HCT116 (cell line): ENCODE measurements around the gene EDN2. TPM values are rescaled to one million over a fixed set of nuclear protein-coding genes. Genes with fewer than 3 reads are reported as not detected.

ENCODE experiments used
- ATAC-seq: fragments of 200-7000 bp; cut with Tn5 transposase; 2 replicates; pipeline ENCODE4 v1.9.1; 2020; ENCODE audit warnings: mild to moderate bottlenecking, moderate library complexity
- BruUV-seq: library from RNA; stranded (reverse); fragments of 400-500 nt; replicated peaks from 2 replicates; lab custom pipeline; 2021; lab: Mats Ljungman, UMichigan
- CTCF ChIA-PET: fragments of 300-600 bp; sonication (Branson Sonifier 250); formaldehyde crosslinking; loops from one replicate; lab custom pipeline; 2021; ENCODE audit warnings: antibody characterized with exemption; lab: Charles Lee
- POLR2A ChIA-PET: fragments of 300-600, 350-600 bp; sonication (Branson Sonifier 250); formaldehyde crosslinking; loops from one replicate; lab custom pipeline; 2021; ENCODE audit warnings: antibody characterized with exemption; lab: Charles Lee
- RAD21 ChIA-PET, 2 experiments: fragments of 300-600 bp; sonication (Branson Sonifier 250); formaldehyde crosslinking; loops; one replicate each; lab custom pipeline; 2023; ENCODE audit warnings: low total read pairs in 2 of 2; ENCODE audit not compliant: uncharacterized antibody in 2 of 2, unreplicated experiment in 2 of 2, low non-redundant PET in 1 of 2; lab: Charles Lee
- DNase-seq: peaks from one replicate; pipeline ENCODE4 v3.0.0-alpha.2; 2010; ENCODE audit warnings: low read depth, low spot score
- H2AFZ ChIP-seq: fragments of 200-600 bp; shearing (Covaris generic), sonication (generic); 2 replicates; pipeline ENCODE4 v1.6.1; 2017; ENCODE audit warnings: low read depth, mixed run types, mixed read lengths, antibody characterized with exemption, low read length; ENCODE audit not compliant: poor library complexity, severe bottlenecking
- H3K27ac ChIP-seq: 2 replicates; pipeline ENCODE4 v1.5.1; 2012; ENCODE audit warnings: low read depth, low read length
- H3K27me3 ChIP-seq: fragments of 200-600 bp; sonication (generic); 2 replicates; pipeline ENCODE4 v1.6.1; 2016; ENCODE audit warnings: mixed run types, low read length, mixed read lengths; ENCODE audit not compliant: insufficient read depth
- H3K36me3 ChIP-seq, 2 experiments: fragments of 200-500 bp in 1 of 2; fragments of 200-600 bp in 1 of 2; sonication (Bioruptor generic) in 1 of 2; sonication (generic) in 1 of 2; 2 replicates each; pipeline versions ENCODE4 v1.5.1 to v1.6.1; 2014 to 2016; ENCODE audit warnings: low read length in 2 of 2, inconsistent platforms in 1 of 2, mixed read lengths in 1 of 2, mixed run types in 1 of 2; ENCODE audit not compliant: insufficient read depth in 2 of 2, control insufficient read depth in 1 of 2
- H3K4me1 ChIP-seq, 2 experiments: fragments of 200-600 bp in 1 of 2; sonication (generic) in 1 of 2; 2 replicates each; pipeline versions ENCODE4 v1.5.1 to v1.6.1; 2012 to 2017; ENCODE audit warnings: low read length in 2 of 2, inconsistent platforms in 1 of 2, mild to moderate bottlenecking in 1 of 2, mixed read lengths in 1 of 2, mixed run types in 1 of 2, moderate library complexity in 1 of 2; ENCODE audit not compliant: insufficient read depth in 2 of 2, control insufficient read depth in 1 of 2
- H3K4me2 ChIP-seq: fragments of 200-600 bp; sonication (generic); 2 replicates; pipeline ENCODE4 v1.6.1; 2017; ENCODE audit warnings: mixed run types, low read length, mixed read lengths
- H3K4me3 ChIP-seq, 2 experiments: fragments of 200-600 bp in 1 of 2; sonication (generic) in 1 of 2; replicated peaks in 1 of 2; 2 replicates each; pipeline ENCODE4 v1.5.1; 2011 to 2016; ENCODE audit warnings: low read length in 2 of 2, control low read depth in 1 of 2, low read depth in 1 of 2, mild to moderate bottlenecking in 1 of 2, mixed read lengths in 1 of 2, mixed run types in 1 of 2
- H3K79me2 ChIP-seq: fragments of 200-600 bp; sonication (generic); 2 replicates; pipeline ENCODE4 v1.6.1; 2017; ENCODE audit warnings: mild to moderate bottlenecking, mixed run types, low read length, moderate library complexity, mixed read lengths; ENCODE audit not compliant: insufficient read depth
- H3K9ac ChIP-seq: fragments of 200-600 bp; sonication (generic); 2 replicates; pipeline ENCODE4 v1.6.1; 2016; ENCODE audit warnings: low read length, mixed read lengths
- H3K9me2 ChIP-seq: fragments of 200-600 bp; sonication (generic), shearing (Covaris generic); 2 replicates; pipeline ENCODE4 v1.6.1; 2017; ENCODE audit warnings: mixed run types, mild to moderate bottlenecking, moderate library complexity; ENCODE audit not compliant: insufficient read depth
- H3K9me3 ChIP-seq, 2 experiments: fragments of 200-500 bp in 1 of 2; fragments of 200-600 bp in 1 of 2; sonication (Bioruptor generic) in 1 of 2; sonication (generic) in 1 of 2; 2 replicates each; pipeline ENCODE4 v1.6.1; 2014 to 2017; ENCODE audit warnings: low read length in 2 of 2, mixed read lengths in 2 of 2, inconsistent platforms in 1 of 2, low read depth in 1 of 2, mild to moderate bottlenecking in 1 of 2, mixed run types in 1 of 2, moderate library complexity in 1 of 2; ENCODE audit not compliant: control insufficient read depth in 1 of 2, insufficient read depth in 1 of 2
- H4K20me1 ChIP-seq: fragments of 200-600 bp; sonication (generic), shearing (Covaris generic); 2 replicates; pipeline ENCODE4 v1.6.1; 2017; ENCODE audit warnings: mixed run types, mild to moderate bottlenecking, moderate library complexity; ENCODE audit not compliant: insufficient read depth
- CBX3 ChIP-seq: IDR thresholded peaks from 2 replicates; pipeline ENCODE4 v1.6.1; 2012; ENCODE audit warnings: low read depth
- CEBPB ChIP-seq: IDR thresholded peaks from 2 replicates; pipeline ENCODE4 v1.6.1; 2012; ENCODE audit warnings: low read depth
- EGR1 ChIP-seq: IDR thresholded peaks from 2 replicates; pipeline ENCODE4 v1.6.1; 2012; ENCODE audit warnings: low read depth
- EZH2 ChIP-seq: fragments of 200-600 bp; sonication (generic); IDR thresholded peaks from 2 replicates; pipeline ENCODE4 v1.6.1; 2017; ENCODE audit warnings: antibody characterized with exemption, mixed run types
- FOSL1 ChIP-seq: IDR thresholded peaks from 2 replicates; pipeline ENCODE4 v1.6.1; 2012; ENCODE audit warnings: low read depth
- JUND ChIP-seq: IDR thresholded peaks from 2 replicates; pipeline ENCODE4 v1.6.1; 2012
- POLR2A ChIP-seq: IDR thresholded peaks from 2 replicates; pipeline ENCODE4 v1.7.0; 2011; ENCODE audit warnings: borderline replicate concordance; ENCODE audit not compliant: insufficient read depth, insufficient read length; ENCODE audit errors: extremely low read depth
- RAD21 ChIP-seq: IDR thresholded peaks from 2 replicates; pipeline ENCODE4 v1.6.1; 2012; ENCODE audit warnings: low read depth, mild to moderate bottlenecking
- SP1 ChIP-seq: IDR thresholded peaks from 2 replicates; pipeline ENCODE4 v1.6.1; 2012; ENCODE audit warnings: low read depth
- SRF ChIP-seq: IDR thresholded peaks from 2 replicates; pipeline ENCODE4 v1.6.1; 2012; ENCODE audit warnings: low read depth
- TCF7L2 ChIP-seq: IDR thresholded peaks from 2 replicates; pipeline ENCODE4 v1.7.0; 2011; ENCODE audit warnings: borderline replicate concordance, inconsistent platforms; ENCODE audit not compliant: insufficient read depth, insufficient read length; ENCODE audit errors: extremely low read depth
- YY1 ChIP-seq: IDR thresholded peaks from 2 replicates; pipeline ENCODE4 v1.6.1; 2011; ENCODE audit warnings: low read length, low read depth, moderate library complexity, mild to moderate bottlenecking; ENCODE audit not compliant: insufficient replicate concordance; ENCODE audit errors: extremely low read depth
- ZFX ChIP-seq: fragments of 450-650 bp; IDR thresholded peaks from 2 replicates; pipeline ENCODE4 v1.6.1; 2017
- ZNF274 ChIP-seq: fragments of 200-500 bp; sonication (Bioruptor generic); IDR thresholded peaks from 2 replicates; pipeline ENCODE4 v1.6.1; 2014; ENCODE audit warnings: mild to moderate bottlenecking, low read depth, low read length, inconsistent platforms
- intact Hi-C: fragments of 100-400 bp; cut with micrococcal nuclease; formaldehyde crosslinking; loops from 2 replicates; pipeline ENCODE4 v1.10.0; 2022
- total RNA-seq: library from RNA; stranded (reverse); gene quantifications from one replicate; pipeline ENCODE4 v1.2.1, GENCODE V29; 2021; ENCODE audit not compliant: unreplicated experiment
- TF ChIP-seq, protein P1 (sequence below): IDR thresholded peaks from 2 replicates; pipeline ENCODE4 v1.6.1; 2011; ENCODE audit warnings: mild to moderate bottlenecking, low read length, moderate library complexity; ENCODE audit not compliant: insufficient replicate concordance; ENCODE audit errors: extremely low read depth
- TF ChIP-seq, protein P2 (sequence below): IDR thresholded peaks from 2 replicates; pipeline ENCODE4 v1.6.1; 2012
- TF ChIP-seq, protein P3 (sequence below): IDR thresholded peaks from 2 replicates; pipeline ENCODE4 v1.6.1; 2012; ENCODE audit warnings: low read depth

EDN2 gene
- total RNA-seq, 1 experiment from 2014 or later, result not detected

DNA sequence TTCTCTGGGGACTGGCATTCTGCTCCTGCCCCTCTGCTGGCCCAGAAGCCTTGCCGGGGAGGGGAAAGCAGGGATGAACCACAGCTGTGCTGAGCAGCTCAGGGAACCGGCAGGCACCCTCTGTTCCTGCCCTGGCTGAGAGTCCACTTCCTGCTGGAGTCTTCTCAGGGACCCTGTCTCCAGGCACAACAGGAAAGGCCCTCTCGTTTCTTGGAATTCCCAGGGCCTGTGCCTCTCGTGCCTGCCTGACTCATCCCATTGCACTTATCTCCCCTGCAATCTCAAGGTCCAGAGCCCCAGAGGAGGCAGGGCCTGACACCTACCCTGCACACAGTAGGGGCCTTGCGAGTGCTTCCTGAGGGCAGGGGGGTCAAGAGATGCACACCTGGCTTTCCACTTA is 1.1 kb upstream of the EDN2 start:
- ChIA-PET RAD21 (no interaction called here), CTCF (interaction anchor here (1.1 kb wide), 1 partner anchor 10 kb away, joined by 4 read pairs; no protein-coding TSS in a partner anchor), POLR2A (no interaction called here)
- BruUV-seq, result no TSS peak
- H3K4me3 ChIP-seq, result no peak overlapping the region
- H3K9me3 ChIP-seq, result no peaks in the 10 kb centered on the region
- peaks cover 34 to 52% of the 10 kb centered on the region in 2 experiments for H3K4me1 ChIP-seq
- no peaks in the 10 kb centered on the region for H3K9me2 ChIP-seq
- TF ChIP-seq EZH2, result no peak
- no peak for TF ChIP-seq FOSL1
- no peak for TF ChIP-seq SRF
- TF ChIP-seq CBX3, result no peak
- no peak for TF ChIP-seq YY1
- no peak for TF ChIP-seq POLR2A
- no peak for TF ChIP-seq ZFX
- TF ChIP-seq TCF7L2, result no peak
- TF ChIP-seq RAD21, result no peak
- TF ChIP-seq ZNF274, result no peak
- no peak for TF ChIP-seq SP1
- TF ChIP-seq, protein P1, sequence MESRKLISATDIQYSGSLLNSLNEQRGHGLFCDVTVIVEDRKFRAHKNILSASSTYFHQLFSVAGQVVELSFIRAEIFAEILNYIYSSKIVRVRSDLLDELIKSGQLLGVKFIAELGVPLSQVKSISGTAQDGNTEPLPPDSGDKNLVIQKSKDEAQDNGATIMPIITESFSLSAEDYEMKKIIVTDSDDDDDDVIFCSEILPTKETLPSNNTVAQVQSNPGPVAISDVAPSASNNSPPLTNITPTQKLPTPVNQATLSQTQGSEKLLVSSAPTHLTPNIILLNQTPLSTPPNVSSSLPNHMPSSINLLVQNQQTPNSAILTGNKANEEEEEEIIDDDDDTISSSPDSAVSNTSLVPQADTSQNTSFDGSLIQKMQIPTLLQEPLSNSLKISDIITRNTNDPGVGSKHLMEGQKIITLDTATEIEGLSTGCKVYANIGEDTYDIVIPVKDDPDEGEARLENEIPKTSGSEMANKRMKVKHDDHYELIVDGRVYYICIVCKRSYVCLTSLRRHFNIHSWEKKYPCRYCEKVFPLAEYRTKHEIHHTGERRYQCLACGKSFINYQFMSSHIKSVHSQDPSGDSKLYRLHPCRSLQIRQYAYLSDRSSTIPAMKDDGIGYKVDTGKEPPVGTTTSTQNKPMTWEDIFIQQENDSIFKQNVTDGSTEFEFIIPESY, result no peak
- TF ChIP-seq CEBPB, result no peak
- TF ChIP-seq, protein P2, sequence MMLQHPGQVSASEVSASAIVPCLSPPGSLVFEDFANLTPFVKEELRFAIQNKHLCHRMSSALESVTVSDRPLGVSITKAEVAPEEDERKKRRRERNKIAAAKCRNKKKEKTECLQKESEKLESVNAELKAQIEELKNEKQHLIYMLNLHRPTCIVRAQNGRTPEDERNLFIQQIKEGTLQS, result no peak
- TF ChIP-seq, protein P3, sequence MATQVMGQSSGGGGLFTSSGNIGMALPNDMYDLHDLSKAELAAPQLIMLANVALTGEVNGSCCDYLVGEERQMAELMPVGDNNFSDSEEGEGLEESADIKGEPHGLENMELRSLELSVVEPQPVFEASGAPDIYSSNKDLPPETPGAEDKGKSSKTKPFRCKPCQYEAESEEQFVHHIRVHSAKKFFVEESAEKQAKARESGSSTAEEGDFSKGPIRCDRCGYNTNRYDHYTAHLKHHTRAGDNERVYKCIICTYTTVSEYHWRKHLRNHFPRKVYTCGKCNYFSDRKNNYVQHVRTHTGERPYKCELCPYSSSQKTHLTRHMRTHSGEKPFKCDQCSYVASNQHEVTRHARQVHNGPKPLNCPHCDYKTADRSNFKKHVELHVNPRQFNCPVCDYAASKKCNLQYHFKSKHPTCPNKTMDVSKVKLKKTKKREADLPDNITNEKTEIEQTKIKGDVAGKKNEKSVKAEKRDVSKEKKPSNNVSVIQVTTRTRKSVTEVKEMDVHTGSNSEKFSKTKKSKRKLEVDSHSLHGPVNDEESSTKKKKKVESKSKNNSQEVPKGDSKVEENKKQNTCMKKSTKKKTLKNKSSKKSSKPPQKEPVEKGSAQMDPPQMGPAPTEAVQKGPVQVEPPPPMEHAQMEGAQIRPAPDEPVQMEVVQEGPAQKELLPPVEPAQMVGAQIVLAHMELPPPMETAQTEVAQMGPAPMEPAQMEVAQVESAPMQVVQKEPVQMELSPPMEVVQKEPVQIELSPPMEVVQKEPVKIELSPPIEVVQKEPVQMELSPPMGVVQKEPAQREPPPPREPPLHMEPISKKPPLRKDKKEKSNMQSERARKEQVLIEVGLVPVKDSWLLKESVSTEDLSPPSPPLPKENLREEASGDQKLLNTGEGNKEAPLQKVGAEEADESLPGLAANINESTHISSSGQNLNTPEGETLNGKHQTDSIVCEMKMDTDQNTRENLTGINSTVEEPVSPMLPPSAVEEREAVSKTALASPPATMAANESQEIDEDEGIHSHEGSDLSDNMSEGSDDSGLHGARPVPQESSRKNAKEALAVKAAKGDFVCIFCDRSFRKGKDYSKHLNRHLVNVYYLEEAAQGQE, result no peak
- TF ChIP-seq EGR1, result no peak
- TF ChIP-seq JUND, result no peak
- H4K20me1 ChIP-seq, result no peaks in the 10 kb centered on the region
- intact Hi-C loops, result no loop called here
- peak overlapping the region; percentile 39 for H3K4me2 ChIP-seq
- DNase-seq, result no peak
- no peak for ATAC-seq
- H3K27me3 ChIP-seq, result no peaks in the 10 kb centered on the region
- H3K36me3 ChIP-seq, result no peaks in the 10 kb centered on the region
- H3K27ac ChIP-seq, result no peak overlapping the region
- H3K79me2 ChIP-seq, result no peaks in the 10 kb centered on the region
- H2AFZ ChIP-seq, result no peak overlapping the region
- no peak overlapping the region for H3K9ac ChIP-seq
